Measurements from ENCODE around the gene NGEF. TPM values are rescaled to one million over a fixed set of nuclear protein-coding genes. Genes with fewer than 3 reads are reported as not detected.

The NGEF gene
- total RNA-seq, 1 donor from 2014 or later = 0.53 TPM

GRCh38 chr2:233034091-233034882, 21.2 kb upstream of the NGEF start:
- Histone ChIP-seq H3K27me3 (ENCODE audit: control insufficient read depth, insufficient read depth, low read length) (no peaks in the 10 kb centered on the region), H3K4me3 (ENCODE audit: low read depth, low read length) (no peak overlapping the region), H3K36me3 (ENCODE audit: control insufficient read depth, insufficient read depth, low read length) (no peaks in the 10 kb centered on the region)
- TF ChIP-seq, protein P1, sequence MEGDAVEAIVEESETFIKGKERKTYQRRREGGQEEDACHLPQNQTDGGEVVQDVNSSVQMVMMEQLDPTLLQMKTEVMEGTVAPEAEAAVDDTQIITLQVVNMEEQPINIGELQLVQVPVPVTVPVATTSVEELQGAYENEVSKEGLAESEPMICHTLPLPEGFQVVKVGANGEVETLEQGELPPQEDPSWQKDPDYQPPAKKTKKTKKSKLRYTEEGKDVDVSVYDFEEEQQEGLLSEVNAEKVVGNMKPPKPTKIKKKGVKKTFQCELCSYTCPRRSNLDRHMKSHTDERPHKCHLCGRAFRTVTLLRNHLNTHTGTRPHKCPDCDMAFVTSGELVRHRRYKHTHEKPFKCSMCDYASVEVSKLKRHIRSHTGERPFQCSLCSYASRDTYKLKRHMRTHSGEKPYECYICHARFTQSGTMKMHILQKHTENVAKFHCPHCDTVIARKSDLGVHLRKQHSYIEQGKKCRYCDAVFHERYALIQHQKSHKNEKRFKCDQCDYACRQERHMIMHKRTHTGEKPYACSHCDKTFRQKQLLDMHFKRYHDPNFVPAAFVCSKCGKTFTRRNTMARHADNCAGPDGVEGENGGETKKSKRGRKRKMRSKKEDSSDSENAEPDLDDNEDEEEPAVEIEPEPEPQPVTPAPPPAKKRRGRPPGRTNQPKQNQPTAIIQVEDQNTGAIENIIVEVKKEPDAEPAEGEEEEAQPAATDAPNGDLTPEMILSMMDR (IDR thresholded peaks at IDR 0.05; ENCODE audit: insufficient read depth, low read length, severe bottlenecking) = no peak
- FAIRE-seq (no peak), DNase-seq (ENCODE audit: low read depth) (no peak)

GRCh38 chr2:233033672-233034071, 20.6 kb upstream of the NGEF start:
- Histone ChIP-seq H3K27me3 (ENCODE audit: control insufficient read depth, insufficient read depth, low read length) (no peaks in the 10 kb centered on the region), H3K36me3 (ENCODE audit: control insufficient read depth, insufficient read depth, low read length) (no peaks in the 10 kb centered on the region), H3K4me3 (ENCODE audit: low read depth, low read length) (no peak overlapping the region)
- FAIRE-seq (no peak), DNase-seq (ENCODE audit: low read depth) (peak; percentile 80)
- TF ChIP-seq, protein P1 (IDR thresholded peaks at IDR 0.05; ENCODE audit: insufficient read depth, low read length, severe bottlenecking) = no peak

- no peak for FAIRE-seq
- H3K36me3 ChIP-seq (ENCODE audit: control insufficient read depth, insufficient read depth, low read length) = no peaks in the 10 kb centered on the region
- TF ChIP-seq, protein P1 (IDR thresholded peaks at IDR 0.05; ENCODE audit: insufficient read depth, low read length, severe bottlenecking) = no peak
- H3K4me3 ChIP-seq (ENCODE audit: low read depth, low read length) = no peak within 1 kb of the TSS
- no peaks in the 10 kb centered on the region for H3K27me3 ChIP-seq (ENCODE audit: control insufficient read depth, insufficient read depth, low read length)
- no peak for DNase-seq (ENCODE audit: low read depth)
Measured at GRCh38 chr2:233032551-233033320, 19.7 kb upstream of the NGEF start, which contains the start of gene NEU2. TSS of gene NEU2 (plus strand) at chr2:233032672. CDS start at chr2:233032672, 0 bp downstream.

- no peaks in the 10 kb centered on the region for H3K27me3 ChIP-seq (ENCODE audit: control insufficient read depth, insufficient read depth, low read length)
- DNase-seq (ENCODE audit: low read depth) = no peak
- FAIRE-seq = no peak
- H3K36me3 ChIP-seq (ENCODE audit: control insufficient read depth, insufficient read depth, low read length) = no peaks in the 10 kb centered on the region
- H3K4me3 ChIP-seq (ENCODE audit: low read depth, low read length) = no peak overlapping the region
- TF ChIP-seq, protein P1 (IDR thresholded peaks at IDR 0.05; ENCODE audit: insufficient read depth, low read length, severe bottlenecking) = no peak
Measured at GRCh38 chr2:233031556-233032500, 18.8 kb upstream of the NGEF start.

DNA sequence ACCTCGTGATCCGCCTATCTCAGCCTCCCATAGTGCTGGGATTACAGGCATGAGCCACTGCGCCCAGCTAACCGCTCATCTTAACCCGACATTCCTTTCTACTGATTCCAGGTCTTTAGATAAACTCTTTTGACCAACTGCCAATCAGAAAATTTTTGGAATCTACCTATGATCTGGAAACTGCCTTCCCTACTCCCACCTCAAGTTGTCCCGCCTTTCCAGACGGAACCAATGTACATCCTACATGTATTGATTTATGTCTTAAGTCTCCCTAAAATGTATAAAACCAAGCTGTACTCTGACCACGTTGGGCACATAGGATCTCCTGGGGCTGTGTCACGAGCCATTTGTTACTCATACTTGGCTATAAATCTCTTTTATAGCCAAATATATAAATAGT, 16.3 kb upstream of the NGEF start:
- Histone ChIP-seq H3K36me3 (ENCODE audit: control insufficient read depth, insufficient read depth, low read length) (no peaks in the 10 kb centered on the region), H3K4me3 (ENCODE audit: low read depth, low read length) (no peak overlapping the region), H3K27me3 (ENCODE audit: control insufficient read depth, insufficient read depth, low read length) (no peaks in the 10 kb centered on the region)
- DNase-seq (ENCODE audit: low read depth) (no peak), FAIRE-seq (no peak)
- TF ChIP-seq, protein P1 (IDR thresholded peaks at IDR 0.05; ENCODE audit: insufficient read depth, low read length, severe bottlenecking) = no peak
